GM15510 (cell line): Measurements from ENCODE around the gene ERVV-1.

Experiments
- POLR2A ChIP-seq: IDR thresholded peaks from 3 replicates; pipeline ENCODE4 v1.6.1; 2011; ENCODE audit warnings: borderline replicate concordance; ENCODE audit not compliant: insufficient read length; ENCODE audit errors: extremely low read depth

The ERVV-1 gene

GRCh38 chr19:53013621-53014020 lies at the start of gene ERVV-1:
Gene ERVV-1, plus strand, starts transcription at chr19:53013921. Its CDS starts 170 bp downstream, at chr19:53014091.
- TF ChIP-seq POLR2A, result no peak

GRCh38 chr19:52967772-52968171 lies 45.9 kb upstream of the ERVV-1 start:
- TF ChIP-seq POLR2A, result no peak

- no peak for TF ChIP-seq POLR2A
Observed at GRCh38 chr19:52981329-52981728, 32.4 kb upstream of the ERVV-1 start.

- TF ChIP-seq POLR2A, result no peak
Observed at GRCh38 chr19:52987221-52987620, 26.5 kb upstream of the ERVV-1 start.

- no peak for TF ChIP-seq POLR2A
Observed at GRCh38 chr19:52988506-52988905, 25.2 kb upstream of the ERVV-1 start.

GRCh38 chr19:52990759-52991418 lies 22.8 kb upstream of the ERVV-1 start:
- TF ChIP-seq POLR2A, result no peak

- TF ChIP-seq POLR2A, result no peak
Observed at GRCh38 chr19:52991484-52991883, 22.2 kb upstream of the ERVV-1 start.

GRCh38 chr19:52992109-52993004 lies 21.4 kb upstream of the ERVV-1 start:
- TF ChIP-seq POLR2A, result no peak

GRCh38 chr19:52993342-52994178 lies 20.2 kb upstream of the ERVV-1 start:
- no peak for TF ChIP-seq POLR2A

GRCh38 chr19:52995711-52996110 lies 18.0 kb upstream of the ERVV-1 start:
- TF ChIP-seq POLR2A, result no peak

GRCh38 chr19:52997975-52998374 lies 15.7 kb upstream of the ERVV-1 start:
- no peak for TF ChIP-seq POLR2A

GRCh38 chr19:53002479-53002878 lies 11.2 kb upstream of the ERVV-1 start:
- TF ChIP-seq POLR2A, result no peak

GRCh38 chr19:53004242-53004641 lies 9.5 kb upstream of the ERVV-1 start:
- TF ChIP-seq POLR2A, result no peak

- TF ChIP-seq POLR2A, result no peak
Observed at GRCh38 chr19:53007200-53007599, 6.5 kb upstream of the ERVV-1 start.

- TF ChIP-seq POLR2A, result no peak
Observed at GRCh38 chr19:53007606-53008005, 6.1 kb upstream of the ERVV-1 start.

- no peak for TF ChIP-seq POLR2A
Observed at GRCh38 chr19:53008061-53008778, 5.5 kb upstream of the ERVV-1 start.
